NCI-H2081 treated with DMSO at 0.1 percent for 48 hours (cell line): ENCODE measurements around the gene INAVA.

Source experiments
- DNase-seq: peaks from one replicate; lab custom pipeline; 2025; lab: John Stamatoyannopoulos, UW

Gene INAVA

GRCh38 chr1:200877839-200878551 lies 16.7 kb upstream of the INAVA start:
- no peak for DNase-seq

GRCh38 chr1:200880212-200880611 lies 14.5 kb upstream of the INAVA start:
- DNase-seq = no peak

- no peak for DNase-seq
These were observed 11.6 kb upstream of the INAVA start for GRCh38 chr1:200883118-200883517.

GRCh38 chr1:200885623-200886402 lies 8.9 kb upstream of the INAVA start:
- DNase-seq = no peak

- DNase-seq = no peak
These were observed 8.1 kb upstream of the INAVA start for GRCh38 chr1:200886594-200886993.

GRCh38 chr1:200887036-200887435 lies 7.7 kb upstream of the INAVA start:
- no peak for DNase-seq

GRCh38 chr1:200887772-200888348 lies 6.8 kb upstream of the INAVA start:
- no peak for DNase-seq

- DNase-seq = no peak
These were observed 6.3 kb upstream of the INAVA start for GRCh38 chr1:200888349-200888838.

- DNase-seq = no peak
These were observed 5.1 kb upstream of the INAVA start for GRCh38 chr1:200889571-200889970.

- no peak for DNase-seq
These were observed 4.7 kb upstream of the INAVA start for GRCh38 chr1:200890027-200890426.

- no peak for DNase-seq
These were observed 3.6 kb upstream of the INAVA start for GRCh38 chr1:200890818-200891773.

GRCh38 chr1:200891774-200892157 lies 2.9 kb upstream of the INAVA start:
- DNase-seq = no peak

GRCh38 chr1:200892546-200892945 lies 2.2 kb upstream of the INAVA start:
- no peak for DNase-seq

GRCh38 chr1:200892958-200893357 lies 1.7 kb upstream of the INAVA start:
- DNase-seq = no peak

GRCh38 chr1:200893411-200893901 lies 1.2 kb upstream of the INAVA start:
- DNase-seq = no peak

- no peak for DNase-seq
These were observed 716 bp downstream of the INAVA start for GRCh38 chr1:200895443-200895789.

- DNase-seq = no peak
These were observed 1.3 kb downstream of the INAVA start for GRCh38 chr1:200895801-200896530.

GRCh38 chr1:200896531-200897196 lies 2.0 kb downstream of the INAVA start:
- no peak for DNase-seq

- DNase-seq = no peak
These were observed 2.6 kb downstream of the INAVA start for GRCh38 chr1:200897259-200897658.

GRCh38 chr1:200899015-200899386 lies 4.3 kb downstream of the INAVA start:
- DNase-seq = no peak
